IMR-90 (cell line): ENCODE measurements around the gene TIPRL.

Source experiments
- BHLHE40 ChIP-seq: fragments of 150-350 bp; IDR thresholded peaks from 2 replicates; pipeline ENCODE4 v1.6.1; 2016; ENCODE audit warnings: mild to moderate bottlenecking, low read depth, low read length
- CEBPB ChIP-seq: IDR thresholded peaks from 2 replicates; pipeline ENCODE4 v1.6.1; 2012; ENCODE audit warnings: low read depth, low read length, improper control_type of control experiment
- CTCF ChIP-seq: conservative IDR thresholded peaks from 2 replicates; pipeline ENCODE4 v1.5.1; 2012; ENCODE audit warnings: mild to moderate bottlenecking, low read depth, low read length, improper control_type of control experiment
- ELK1 ChIP-seq: fragments of 150-350 bp; IDR thresholded peaks from 2 replicates; pipeline ENCODE4 v1.6.1; 2016; ENCODE audit warnings: low read depth, mild to moderate bottlenecking, low read length, moderate library complexity, borderline replicate concordance
- FOS ChIP-seq: fragments of 150-350 bp; IDR thresholded peaks from 2 replicates; pipeline ENCODE4 v1.6.1; 2016; ENCODE audit warnings: low read depth, low read length
- MAFK ChIP-seq: IDR thresholded peaks from 2 replicates; pipeline ENCODE4 v1.6.1; 2012; ENCODE audit warnings: low read depth, low read length, improper control_type of control experiment
- MAZ ChIP-seq: IDR thresholded peaks from 2 replicates; pipeline ENCODE4 v1.6.1; 2012; ENCODE audit warnings: low read depth, mild to moderate bottlenecking, low read length, improper control_type of control experiment, moderate library complexity, borderline replicate concordance
- MXI1 ChIP-seq: IDR thresholded peaks from 2 replicates; pipeline ENCODE4 v1.6.1; 2012; ENCODE audit warnings: low read depth, mild to moderate bottlenecking, low read length, moderate library complexity, borderline replicate concordance
- NFE2L2 ChIP-seq: fragments of 150-350 bp; IDR thresholded peaks from 2 replicates; pipeline ENCODE4 v1.6.1; 2016; ENCODE audit warnings: low read depth, mild to moderate bottlenecking, low read length
- POLR2A ChIP-seq: IDR thresholded peaks from 2 replicates; pipeline ENCODE4 v1.6.1; 2012; ENCODE audit warnings: mild to moderate bottlenecking, low read depth, low read length
- RAD21 ChIP-seq: IDR thresholded peaks from 2 replicates; pipeline ENCODE4 v1.6.1; 2012; ENCODE audit warnings: low read length, improper control_type of control experiment
- RCOR1 ChIP-seq: IDR thresholded peaks from 2 replicates; pipeline ENCODE4 v1.6.1; 2012; ENCODE audit warnings: mild to moderate bottlenecking, low read length, improper control_type of control experiment; ENCODE audit not compliant: insufficient replicate concordance
- SMC3 ChIP-seq: fragments of 150-350 bp; IDR thresholded peaks from 2 replicates; pipeline ENCODE4 v1.6.1; 2016; ENCODE audit warnings: low read depth, mild to moderate bottlenecking, antibody characterized with exemption, low read length, moderate library complexity
- USF2 ChIP-seq: fragments of 150-350 bp; IDR thresholded peaks from 2 replicates; pipeline ENCODE4 v1.6.1; 2017; ENCODE audit warnings: mild to moderate bottlenecking, antibody characterized with exemption, low read length, low read depth

GRCh38 chr1:168135116-168135920, 43.4 kb upstream of the TIPRL start:
- TF ChIP-seq CTCF (no peak), RCOR1 (no peak), USF2 (no peak), ELK1 (no peak), CEBPB (no peak), FOS (no peak), MAFK (no peak), POLR2A (no peak), MXI1 (no peak), RAD21 (no peak), BHLHE40 (no peak), NFE2L2 (no peak), MAZ (no peak), SMC3 (no peak)
